Measurements from ENCODE around the gene TBX6.

GRCh38 chr16:30090610-30091331 is 953 bp downstream of the TBX6 start:
- TF ChIP-seq CTCF (IDR thresholded peaks at IDR 0.05), result no peak
- no peak for TF ChIP-seq POLR2AphosphoS5 (IDR thresholded peaks at IDR 0.05)
- TF ChIP-seq POLR2A (IDR thresholded peaks at IDR 0.05), result no peak
